ENCODE results near the gene SYMPK. TPM values are rescaled to one million over a fixed set of nuclear protein-coding genes. Genes with fewer than 3 reads are reported as not detected.

Gene SYMPK
- total RNA-seq, 1 donor = 42.0 TPM

DNA sequence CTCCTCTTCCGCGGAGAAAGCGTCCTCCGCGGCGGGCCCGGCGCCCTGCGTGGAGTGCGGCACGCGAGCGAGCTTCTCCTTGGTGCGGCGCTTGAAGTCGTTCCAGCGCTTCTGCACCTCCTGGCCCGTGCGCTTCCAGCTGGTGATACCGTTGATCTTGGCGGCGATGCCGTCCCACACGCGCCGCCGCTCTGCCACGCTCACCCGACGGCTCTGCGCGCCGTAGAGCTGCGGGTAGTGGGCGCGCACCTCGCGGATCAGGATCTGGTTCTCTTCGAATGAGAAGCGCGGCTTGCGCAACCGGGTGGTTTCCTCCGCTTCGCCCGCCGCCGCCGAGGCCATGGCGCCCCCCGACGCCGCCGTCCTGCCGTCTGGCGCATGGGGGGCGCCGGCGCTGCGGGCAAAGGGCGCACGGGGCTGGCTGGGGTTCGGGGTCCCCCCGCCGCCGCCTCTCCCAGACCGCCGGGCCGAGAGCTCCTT lies 38.5 kb upstream of the SYMPK start:
- Histone ChIP-seq H3K4me3 (ENCODE audit: insufficient read depth, low read length) (peak overlapping the region; percentile 82), H2AFZ (ENCODE audit: low read length) (peak overlapping the region; percentile 29), H3K4me2 (ENCODE audit: insufficient read depth, low read length) (peak overlapping the region; percentile 95), H3K79me2 (ENCODE audit: insufficient read depth, low read length) (peaks cover 10% of the 10 kb centered on the region), H3K27me3 (ENCODE audit: insufficient read depth, low read length) (no peaks in the 10 kb centered on the region), H3K4me1 (ENCODE audit: insufficient read depth, low read length) (peaks cover 5% of the 10 kb centered on the region), H4K20me1 (ENCODE audit: insufficient read depth, low read length) (peaks cover 12% of the 10 kb centered on the region), H3K36me3 (ENCODE audit: insufficient read depth, low read length) (peaks cover 9% of the 10 kb centered on the region), H3K27ac (ENCODE audit: low read depth, low read length) (no peak overlapping the region), H3K9me3 (ENCODE audit: low read depth, low read length) (no peaks in the 10 kb centered on the region)
- TF ChIP-seq, protein P1, sequence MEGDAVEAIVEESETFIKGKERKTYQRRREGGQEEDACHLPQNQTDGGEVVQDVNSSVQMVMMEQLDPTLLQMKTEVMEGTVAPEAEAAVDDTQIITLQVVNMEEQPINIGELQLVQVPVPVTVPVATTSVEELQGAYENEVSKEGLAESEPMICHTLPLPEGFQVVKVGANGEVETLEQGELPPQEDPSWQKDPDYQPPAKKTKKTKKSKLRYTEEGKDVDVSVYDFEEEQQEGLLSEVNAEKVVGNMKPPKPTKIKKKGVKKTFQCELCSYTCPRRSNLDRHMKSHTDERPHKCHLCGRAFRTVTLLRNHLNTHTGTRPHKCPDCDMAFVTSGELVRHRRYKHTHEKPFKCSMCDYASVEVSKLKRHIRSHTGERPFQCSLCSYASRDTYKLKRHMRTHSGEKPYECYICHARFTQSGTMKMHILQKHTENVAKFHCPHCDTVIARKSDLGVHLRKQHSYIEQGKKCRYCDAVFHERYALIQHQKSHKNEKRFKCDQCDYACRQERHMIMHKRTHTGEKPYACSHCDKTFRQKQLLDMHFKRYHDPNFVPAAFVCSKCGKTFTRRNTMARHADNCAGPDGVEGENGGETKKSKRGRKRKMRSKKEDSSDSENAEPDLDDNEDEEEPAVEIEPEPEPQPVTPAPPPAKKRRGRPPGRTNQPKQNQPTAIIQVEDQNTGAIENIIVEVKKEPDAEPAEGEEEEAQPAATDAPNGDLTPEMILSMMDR (IDR thresholded peaks at IDR 0.05; ENCODE audit: extremely low read depth, low read depth, low read length) = no peak
- peak; percentile 78 for DNase-seq (ENCODE audit: insufficient read length, low spot score, missing footprints)

DNA sequence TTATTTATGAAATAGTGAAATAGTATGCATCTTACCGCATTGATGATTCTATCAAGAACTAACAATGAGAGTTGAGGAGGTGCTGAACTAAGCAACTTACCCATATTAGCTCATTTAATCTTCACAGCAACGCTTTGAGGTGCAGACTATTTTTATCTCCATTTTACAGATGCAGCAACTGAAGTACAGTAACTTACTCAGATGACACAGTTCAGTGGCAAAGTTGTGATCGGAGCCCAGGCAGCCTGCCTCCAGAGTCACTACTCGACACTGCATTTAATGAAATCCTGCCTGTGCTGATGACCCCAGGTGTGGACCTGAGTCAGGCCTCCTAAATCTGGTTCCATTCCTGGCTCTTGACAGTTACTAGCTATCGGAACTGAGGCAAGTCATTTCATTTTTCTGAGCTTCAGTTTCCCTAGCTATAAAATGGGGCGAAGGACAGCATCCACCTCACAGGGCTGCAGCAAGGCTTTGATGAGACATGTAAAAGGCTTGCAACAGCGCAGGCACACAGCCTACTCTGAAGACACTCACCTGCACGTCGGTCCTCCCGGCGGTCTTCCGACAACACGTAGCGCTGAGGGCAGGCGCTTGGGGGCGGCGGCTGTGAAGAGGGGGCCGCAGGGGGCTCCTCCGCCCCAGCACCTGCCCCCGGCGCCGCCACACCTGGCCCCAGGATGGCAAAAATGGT lies 37.9 kb upstream of the SYMPK start:
- Histone ChIP-seq H3K4me3 (ENCODE audit: insufficient read depth, low read length) (peak overlapping the region; percentile 82), H3K27ac (ENCODE audit: low read depth, low read length) (no peak overlapping the region), H3K27me3 (ENCODE audit: insufficient read depth, low read length) (no peaks in the 10 kb centered on the region), H3K9me3 (ENCODE audit: low read depth, low read length) (no peaks in the 10 kb centered on the region), H3K4me2 (ENCODE audit: insufficient read depth, low read length) (peak overlapping the region; percentile 95), H4K20me1 (ENCODE audit: insufficient read depth, low read length) (peaks cover 12% of the 10 kb centered on the region), H3K4me1 (ENCODE audit: insufficient read depth, low read length) (peaks cover 5% of the 10 kb centered on the region), H3K36me3 (ENCODE audit: insufficient read depth, low read length) (peaks cover 13% of the 10 kb centered on the region), H3K79me2 (ENCODE audit: insufficient read depth, low read length) (peaks cover 10% of the 10 kb centered on the region), H2AFZ (ENCODE audit: low read length) (peak overlapping the region; percentile 29)
- TF ChIP-seq, protein P1 (IDR thresholded peaks at IDR 0.05; ENCODE audit: extremely low read depth, low read depth, low read length) = no peak
- peak; percentile 49 for DNase-seq (ENCODE audit: insufficient read length, low spot score, missing footprints)

DNA sequence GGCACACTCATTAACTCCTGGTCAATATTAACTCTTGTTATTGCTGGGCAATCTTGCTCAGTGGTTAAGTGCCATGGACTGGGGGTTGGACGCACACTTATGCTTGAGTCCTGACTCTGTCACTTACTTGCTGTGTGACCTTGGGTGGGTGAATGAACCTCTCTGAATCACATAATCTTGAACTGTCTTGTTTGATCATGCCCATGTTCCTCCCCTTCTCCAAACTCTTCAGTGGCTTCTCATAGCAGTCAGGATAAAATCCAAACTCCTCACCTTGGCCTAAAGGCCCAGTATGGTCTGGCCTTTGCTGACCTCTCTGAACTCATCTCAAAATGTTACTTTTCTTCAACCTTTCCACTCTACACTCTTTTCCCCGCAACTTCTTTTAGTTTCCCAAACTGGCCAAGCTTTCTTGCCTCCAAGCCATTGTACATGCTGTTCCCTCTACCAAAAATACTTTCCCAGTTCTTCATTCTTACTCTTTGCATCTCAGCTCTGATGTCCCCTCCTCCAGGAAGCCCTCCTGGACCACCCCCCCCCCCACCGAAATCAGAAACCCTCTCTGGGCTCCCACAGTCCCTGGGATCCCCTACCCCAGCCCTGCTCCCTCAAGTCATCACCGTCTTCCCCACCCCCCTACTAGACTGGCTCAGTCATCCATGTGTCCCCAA lies 37.1 kb upstream of the SYMPK start:
- H3K4me3 ChIP-seq (ENCODE audit: insufficient read depth, low read length) = no peak overlapping the region
- TF ChIP-seq, protein P1 (IDR thresholded peaks at IDR 0.05; ENCODE audit: extremely low read depth, low read depth, low read length) = no peak
- H3K9me3 ChIP-seq (ENCODE audit: low read depth, low read length) = no peaks in the 10 kb centered on the region
- peaks cover 10% of the 10 kb centered on the region for H3K79me2 ChIP-seq (ENCODE audit: insufficient read depth, low read length)
- peak overlapping the region; percentile 95 for H3K4me2 ChIP-seq (ENCODE audit: insufficient read depth, low read length)
- DNase-seq (ENCODE audit: insufficient read length, low spot score, missing footprints) = peak; percentile 22
- peaks cover 5% of the 10 kb centered on the region for H3K4me1 ChIP-seq (ENCODE audit: insufficient read depth, low read length)
- H3K36me3 ChIP-seq (ENCODE audit: insufficient read depth, low read length) = peaks cover 13% of the 10 kb centered on the region
- no peaks in the 10 kb centered on the region for H3K27me3 ChIP-seq (ENCODE audit: insufficient read depth, low read length)
- H2AFZ ChIP-seq (ENCODE audit: low read length) = no peak overlapping the region
- no peak overlapping the region for H3K27ac ChIP-seq (ENCODE audit: low read depth, low read length)
- H4K20me1 ChIP-seq (ENCODE audit: insufficient read depth, low read length) = peaks cover 12% of the 10 kb centered on the region

DNA sequence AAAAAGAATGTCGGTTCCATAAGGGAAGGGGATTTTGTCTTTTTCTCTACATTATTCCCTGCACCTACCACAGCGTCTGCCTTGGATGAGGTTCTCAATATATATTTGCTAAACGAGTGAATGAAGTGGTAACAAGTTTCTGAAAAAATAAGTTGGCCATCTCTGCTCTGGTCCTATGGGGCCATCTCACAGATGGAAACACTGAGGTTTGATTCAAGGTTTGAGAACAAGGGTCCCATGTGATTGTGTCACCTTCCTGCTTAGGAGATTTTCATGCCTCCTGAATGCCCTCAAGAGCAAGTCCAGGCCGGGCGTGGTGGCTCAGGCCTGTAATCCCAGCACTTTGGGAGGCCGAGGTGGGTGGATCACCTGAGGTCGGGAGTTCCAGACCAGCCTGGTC lies 36.3 kb upstream of the SYMPK start:
- Histone ChIP-seq H3K27ac (ENCODE audit: low read depth, low read length) (no peak overlapping the region), H3K79me2 (ENCODE audit: insufficient read depth, low read length) (peaks cover 10% of the 10 kb centered on the region), H2AFZ (ENCODE audit: low read length) (no peak overlapping the region), H3K9me3 (ENCODE audit: low read depth, low read length) (no peaks in the 10 kb centered on the region), H4K20me1 (ENCODE audit: insufficient read depth, low read length) (peaks cover 12% of the 10 kb centered on the region), H3K27me3 (ENCODE audit: insufficient read depth, low read length) (no peaks in the 10 kb centered on the region), H3K36me3 (ENCODE audit: insufficient read depth, low read length) (peaks cover 15% of the 10 kb centered on the region), H3K4me1 (ENCODE audit: insufficient read depth, low read length) (peaks cover 5% of the 10 kb centered on the region), H3K4me2 (ENCODE audit: insufficient read depth, low read length) (no peak overlapping the region), H3K4me3 (ENCODE audit: insufficient read depth, low read length) (no peak overlapping the region)
- TF ChIP-seq, protein P1 (IDR thresholded peaks at IDR 0.05; ENCODE audit: extremely low read depth, low read depth, low read length) = no peak
- peak; percentile 57 for DNase-seq (ENCODE audit: insufficient read length, low spot score, missing footprints)
